Measurements from ENCODE around the gene ITGAE. TPM values are rescaled to one million over a fixed set of nuclear protein-coding genes. Genes with fewer than 3 reads are reported as not detected.

Gene ITGAE
- total and polyA plus RNA-seq, 10 of the 15 experiments (the other 5 are each of a cell fraction or from before 2014, with no cell fraction given) = 13.1 to 161 (median 34.8) TPM

GRCh38 chr17:3754066-3754457, 46.9 kb downstream of the ITGAE start (continued):
- no peak for TF ChIP-seq HSF1 (IDR thresholded peaks at IDR 0.05; ENCODE audit: low read depth, low read length)
- TF ChIP-seq CTCF (IDR thresholded peaks at IDR 0.05 in 2 of 3, conservative IDR thresholded peaks at IDR 0.05 in 1 of 3; ENCODE audit: control insufficient read depth in 2 of 3, extremely low read depth in 1 of 3, insufficient read depth in 1 of 3, low read depth in 3 of 3, low read length in 3 of 3) = no peak

- H3K9ac ChIP-seq (ENCODE audit: control insufficient read depth, insufficient read depth, low read length) = no peak overlapping the region
- no peak for DNase-seq (ENCODE audit: low read depth, low spot score)
- no peak overlapping the region for H3K27ac ChIP-seq (ENCODE audit: control insufficient read depth, insufficient read depth)
- POLR2A ChIA-PET = no interaction called here
- ATAC-seq = no peak
- H3K36me3 ChIP-seq (ENCODE audit: control insufficient read depth in 2 of 2, insufficient read depth in 2 of 2, low read length in 1 of 2) = no peaks in the 10 kb centered on the region
- no peaks in the 10 kb centered on the region for H3K9me3 ChIP-seq (replicated peaks; ENCODE audit: control insufficient read depth, insufficient read depth, low read length)
- FAIRE-seq = no peak
- H3K4me2 ChIP-seq (ENCODE audit: control insufficient read depth, insufficient read depth) = no peak overlapping the region
- no peak overlapping the region for H3K4me3 ChIP-seq
- intact Hi-C loops (cut with micrococcal nuclease; ENCODE audit: unreplicated experiment) (no loop called here), in situ Hi-C loops (cut with MboI) (no loop called here)
- RAD21 ChIA-PET (ENCODE audit: unreplicated experiment) = interaction anchor here (1.1 kb wide), 1 partner anchor 15 kb away, joined by 4 read pairs; no protein-coding TSS in a partner anchor
- 52% methylated on average over 11 of the region's 12 CpGs for WGBS (ENCODE audit: insufficient coverage, insufficient replicate concordance, low lambda C conversion rate, missing lambda C conversion rate)
- no TSS peak for BruUV-seq (replicated peaks)
- H3K4me1 ChIP-seq (ENCODE audit: control insufficient read depth, insufficient read depth, low read length) = no peaks in the 10 kb centered on the region; the same call in 1 of the 2 replicates
- H3K27me3 ChIP-seq (replicated peaks in 1 of 2; ENCODE audit: control insufficient read depth in 2 of 2, insufficient read depth in 2 of 2, low read length in 1 of 2) = no peaks in the 10 kb centered on the region
- H2AFZ ChIP-seq (ENCODE audit: control insufficient read depth, low read depth, low read length) = no peak overlapping the region
- no peaks in the 10 kb centered on the region for H4K20me1 ChIP-seq (ENCODE audit: control insufficient read depth, insufficient read depth)
- SMC1A ChIA-PET (ENCODE audit: uncharacterized antibody, unreplicated experiment) = interaction anchor here (1.0 kb wide), 1 partner anchor 15 kb away, joined by 3 read pairs; no protein-coding TSS in a partner anchor
- no peaks in the 10 kb centered on the region for H3K79me2 ChIP-seq (ENCODE audit: control insufficient read depth, insufficient read depth, low read length)
- CTCF ChIA-PET = interaction anchor here (1.3 kb wide), 1 partner anchor 72 kb away, joined by 3 read pairs; no protein-coding TSS in a partner anchor
- TF ChIP-seq ATF3 (IDR thresholded peaks at IDR 0.05; ENCODE audit: borderline replicate concordance, extremely low read depth, low read depth, low read length) (no peak), RUNX3 (IDR thresholded peaks at IDR 0.05; ENCODE audit: low read length) (no peak), MEF2A (IDR thresholded peaks at IDR 0.05; ENCODE audit: insufficient read depth, low read depth, low read length) (no peak), CHD2 (IDR thresholded peaks at IDR 0.05; ENCODE audit: borderline replicate concordance, low read depth, low read length) (no peak), SRF (IDR thresholded peaks at IDR 0.05; ENCODE audit: low read depth in 2 of 2, low read length in 2 of 2) (no peak), E4F1 (IDR thresholded peaks at IDR 0.05; ENCODE audit: borderline replicate concordance, partially characterized antibody) (no peak), CBX5 (IDR thresholded peaks at IDR 0.05; ENCODE audit: low read depth) (no peak), SMAD1 (IDR thresholded peaks at IDR 0.05; ENCODE audit: low read depth, partially characterized antibody) (no peak), NFYA (IDR thresholded peaks at IDR 0.05; ENCODE audit: borderline replicate concordance, low read depth, low read length) (no peak)
- TF ChIP-seq, protein P1, sequence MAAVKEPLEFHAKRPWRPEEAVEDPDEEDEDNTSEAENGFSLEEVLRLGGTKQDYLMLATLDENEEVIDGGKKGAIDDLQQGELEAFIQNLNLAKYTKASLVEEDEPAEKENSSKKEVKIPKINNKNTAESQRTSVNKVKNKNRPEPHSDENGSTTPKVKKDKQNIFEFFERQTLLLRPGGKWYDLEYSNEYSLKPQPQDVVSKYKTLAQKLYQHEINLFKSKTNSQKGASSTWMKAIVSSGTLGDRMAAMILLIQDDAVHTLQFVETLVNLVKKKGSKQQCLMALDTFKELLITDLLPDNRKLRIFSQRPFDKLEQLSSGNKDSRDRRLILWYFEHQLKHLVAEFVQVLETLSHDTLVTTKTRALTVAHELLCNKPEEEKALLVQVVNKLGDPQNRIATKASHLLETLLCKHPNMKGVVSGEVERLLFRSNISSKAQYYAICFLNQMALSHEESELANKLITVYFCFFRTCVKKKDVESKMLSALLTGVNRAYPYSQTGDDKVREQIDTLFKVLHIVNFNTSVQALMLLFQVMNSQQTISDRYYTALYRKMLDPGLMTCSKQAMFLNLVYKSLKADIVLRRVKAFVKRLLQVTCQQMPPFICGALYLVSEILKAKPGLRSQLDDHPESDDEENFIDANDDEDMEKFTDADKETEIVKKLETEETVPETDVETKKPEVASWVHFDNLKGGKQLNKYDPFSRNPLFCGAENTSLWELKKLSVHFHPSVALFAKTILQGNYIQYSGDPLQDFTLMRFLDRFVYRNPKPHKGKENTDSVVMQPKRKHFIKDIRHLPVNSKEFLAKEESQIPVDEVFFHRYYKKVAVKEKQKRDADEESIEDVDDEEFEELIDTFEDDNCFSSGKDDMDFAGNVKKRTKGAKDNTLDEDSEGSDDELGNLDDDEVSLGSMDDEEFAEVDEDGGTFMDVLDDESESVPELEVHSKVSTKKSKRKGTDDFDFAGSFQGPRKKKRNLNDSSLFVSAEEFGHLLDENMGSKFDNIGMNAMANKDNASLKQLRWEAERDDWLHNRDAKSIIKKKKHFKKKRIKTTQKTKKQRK (IDR thresholded peaks at IDR 0.05; ENCODE audit: low read depth, low read length) = no peak
Observed at GRCh38 chr17:3753624-3754023, 47.4 kb downstream of the ITGAE start.

All from GM12878 (cell line).